Muscle layer of colon (tissue), 2 donors: ENCODE measurements around the gene FCN1.

Experiments
- H3K27ac ChIP-seq: one replicate; pipeline ENCODE4 v1.7.0; 2013; ENCODE audit warnings: low read depth, mild to moderate bottlenecking, low read length, moderate library complexity
- H3K27me3 ChIP-seq, 2 donors: one replicate each; pipeline ENCODE4 v1.7.0; 2013; ENCODE audit warnings: low read length in 2 of 2, mild to moderate bottlenecking in 2 of 2; ENCODE audit not compliant: insufficient read depth in 2 of 2, control insufficient read depth in 1 of 2
- H3K36me3 ChIP-seq: one replicate; pipeline ENCODE4 v1.7.0; 2013; ENCODE audit warnings: mild to moderate bottlenecking, low read length; ENCODE audit not compliant: insufficient read depth
- H3K4me1 ChIP-seq: one replicate; pipeline ENCODE4 v1.7.0; 2013; ENCODE audit warnings: mild to moderate bottlenecking, low read length; ENCODE audit not compliant: insufficient read depth
- H3K4me3 ChIP-seq, 2 donors: one replicate each; pipeline ENCODE4 v1.7.0; 2013; ENCODE audit warnings: low read length in 2 of 2, low read depth in 1 of 2, mild to moderate bottlenecking in 1 of 2, moderate library complexity in 1 of 2
- H3K9ac ChIP-seq: one replicate; pipeline ENCODE4 v1.7.0; 2013; ENCODE audit warnings: low read length
- H3K9me3 ChIP-seq: one replicate; pipeline ENCODE4 v1.7.0; 2013; ENCODE audit warnings: mild to moderate bottlenecking, low read length
- donor health status: abdominal sarcoma.
- donor health status: Adenocarcinoma of cecum.

Gene FCN1

DNA sequence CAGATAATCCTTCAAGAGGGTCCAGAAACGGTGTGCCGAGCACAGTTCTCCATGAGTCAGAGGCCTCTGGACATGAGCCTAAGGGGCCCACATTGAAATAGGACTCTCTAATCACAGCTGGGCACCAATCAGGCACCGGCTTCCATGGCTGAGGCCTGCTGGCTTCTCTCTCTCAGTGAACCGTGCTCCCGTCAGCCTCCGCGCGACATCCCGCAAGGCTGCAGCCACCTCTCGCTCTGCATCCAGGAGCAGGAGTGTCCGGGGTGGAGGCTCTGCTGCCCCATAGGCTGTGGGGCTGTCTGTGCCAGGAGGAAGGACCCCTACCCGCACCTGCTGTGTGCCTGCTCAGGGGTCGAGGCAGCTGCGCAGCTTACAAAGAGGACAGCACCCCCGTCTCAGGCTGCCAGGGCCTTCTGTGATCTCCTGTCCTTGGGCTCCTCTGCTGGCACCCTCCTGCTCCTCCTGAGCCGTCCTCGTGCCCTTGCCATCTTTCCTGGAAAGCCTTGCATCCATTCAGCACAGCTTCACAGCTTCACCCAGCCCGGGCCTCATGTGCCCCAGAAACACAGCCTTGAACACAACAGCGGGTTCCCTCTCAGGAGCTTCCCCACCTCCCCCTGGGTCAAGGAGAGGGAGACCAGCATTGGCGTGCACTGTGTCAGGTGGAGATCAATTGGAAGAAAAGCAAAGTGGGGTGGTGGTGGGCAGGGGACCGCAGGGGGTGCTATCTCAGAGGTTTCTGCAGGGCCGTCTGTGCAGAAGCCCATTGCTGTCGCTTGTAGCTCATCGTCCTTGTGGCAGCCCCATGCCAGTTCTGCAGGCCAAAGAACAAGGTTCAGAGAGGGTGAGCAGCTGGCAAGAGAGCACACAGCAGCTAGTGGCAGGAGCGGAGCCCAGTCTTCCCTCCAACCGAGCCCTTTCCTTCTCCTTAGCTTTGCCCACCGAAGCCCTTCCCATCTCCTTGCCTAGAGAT lies 22.8 kb upstream of the FCN1 start:
- no peaks in the 10 kb centered on the region for H3K36me3 ChIP-seq
- H3K4me1 ChIP-seq, result peaks cover 10% of the 10 kb centered on the region
- no peak overlapping the region for H3K27ac ChIP-seq
- H3K4me3 ChIP-seq, result no peak overlapping the region
- peaks cover 0 to 37% of the 10 kb centered on the region in 2 donors for H3K27me3 ChIP-seq
- H3K9me3 ChIP-seq, result no peaks in the 10 kb centered on the region
- H3K9ac ChIP-seq, result no peak overlapping the region

DNA sequence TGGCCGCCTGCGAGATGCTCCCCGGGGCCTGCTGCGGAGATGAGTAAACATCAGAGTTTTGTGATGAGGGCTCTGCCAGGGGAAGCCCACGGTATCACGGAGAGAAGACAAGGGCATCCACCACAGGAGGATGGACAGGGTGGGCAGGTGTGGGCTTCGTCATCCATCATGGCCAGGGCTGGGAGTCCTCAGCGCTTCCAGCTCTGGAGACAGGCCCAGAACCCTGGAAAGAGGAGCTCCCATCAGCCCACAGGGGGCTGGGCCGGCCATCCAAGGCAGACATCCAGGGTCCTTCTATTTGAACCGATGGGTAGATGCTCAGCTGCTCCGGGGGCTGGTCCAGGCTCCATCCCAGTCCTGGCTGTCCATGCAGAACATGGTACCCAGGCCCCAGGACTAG lies 22.1 kb upstream of the FCN1 start:
- H3K4me1 ChIP-seq, result peaks cover 10% of the 10 kb centered on the region
- H3K27ac ChIP-seq, result no peak overlapping the region
- no peaks in the 10 kb centered on the region for H3K36me3 ChIP-seq
- H3K27me3 ChIP-seq, result peaks cover 0 to 39% of the 10 kb centered on the region in 2 donors
- no peaks in the 10 kb centered on the region for H3K9me3 ChIP-seq
- no peak overlapping the region for H3K9ac ChIP-seq
- no peak overlapping the region for H3K4me3 ChIP-seq

DNA sequence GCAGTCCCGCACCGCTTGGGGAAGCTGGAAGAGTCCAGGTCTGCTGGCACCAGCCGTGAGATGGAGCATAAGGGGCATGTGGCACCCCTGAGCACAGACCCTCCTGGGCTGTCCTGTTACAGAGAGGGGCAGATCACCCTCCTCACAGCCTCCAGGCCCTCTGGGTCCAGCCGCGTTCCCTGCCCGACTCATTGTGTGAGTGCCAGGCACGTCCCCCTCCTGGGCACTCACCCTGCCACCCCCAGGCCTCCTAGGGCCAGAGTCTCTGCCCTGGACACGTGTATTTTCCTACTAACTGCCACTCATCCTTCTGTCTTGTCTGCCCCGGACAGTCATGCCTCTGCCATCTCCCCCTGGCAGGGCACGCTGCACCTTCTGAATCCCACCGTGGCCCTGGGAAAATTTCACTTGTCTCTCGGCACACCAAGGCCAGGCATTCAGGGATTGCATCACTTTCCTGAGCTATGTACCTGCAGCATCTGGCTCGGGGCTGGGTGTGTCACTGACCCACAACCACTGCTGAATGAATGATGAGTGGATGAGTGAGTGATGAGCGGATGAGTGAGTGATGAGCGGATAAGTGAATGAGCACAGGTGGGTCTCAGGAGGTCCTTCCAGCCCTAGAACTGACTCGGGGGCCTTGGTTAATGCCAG lies 21.5 kb upstream of the FCN1 start:
- Histone ChIP-seq H3K9me3 (no peaks in the 10 kb centered on the region), H3K9ac (no peak overlapping the region), H3K27ac (no peak overlapping the region), H3K4me3 (no peak overlapping the region), H3K27me3 (peaks cover 0 to 42% of the 10 kb centered on the region in 2 donors), H3K36me3 (no peaks in the 10 kb centered on the region), H3K4me1 (peaks cover 4% of the 10 kb centered on the region)

DNA sequence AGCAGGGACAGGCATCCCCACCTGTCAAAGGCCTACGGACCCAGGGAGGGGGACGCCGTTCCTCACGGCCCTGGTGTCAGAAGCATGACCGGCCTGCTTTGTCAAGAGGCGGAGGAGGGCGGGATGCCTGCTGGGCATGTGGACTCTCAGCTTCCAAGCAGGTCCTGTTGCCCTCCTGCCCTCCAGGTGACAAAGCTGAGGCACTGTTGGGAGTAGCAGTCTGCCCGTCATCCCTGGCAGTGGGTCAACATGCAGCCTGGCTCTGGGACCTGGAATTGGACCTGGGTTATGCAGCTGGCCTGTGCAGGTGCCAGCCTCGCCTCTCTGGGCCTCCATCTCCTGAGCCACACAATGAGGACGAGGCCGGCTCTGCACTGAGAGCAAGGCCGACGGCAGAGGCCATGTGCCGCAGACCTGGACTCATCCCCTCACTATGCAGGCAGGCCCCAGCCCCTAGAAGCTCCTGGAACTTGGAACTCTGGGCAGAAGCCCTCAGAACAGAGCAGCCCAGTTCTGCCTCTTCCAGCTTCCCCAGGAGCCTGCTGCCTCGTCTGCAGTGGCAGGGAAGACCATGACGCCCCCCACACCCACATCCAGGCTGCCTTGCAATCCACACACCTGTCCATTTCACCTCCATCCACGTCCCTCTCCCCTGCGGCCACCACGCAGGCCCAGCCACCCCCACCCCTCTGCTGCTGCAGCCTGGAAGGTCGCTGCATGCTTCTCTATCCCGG lies 20.8 kb upstream of the FCN1 start:
- Histone ChIP-seq H3K9ac (no peak overlapping the region), H3K36me3 (no peaks in the 10 kb centered on the region), H3K9me3 (no peaks in the 10 kb centered on the region), H3K27ac (no peak overlapping the region), H3K27me3 (peaks cover 0 to 36% of the 10 kb centered on the region in 2 donors), H3K4me3 (no peak overlapping the region), H3K4me1 (no peaks in the 10 kb centered on the region)

- Histone ChIP-seq H3K4me1 (no peaks in the 10 kb centered on the region), H3K27me3 (peaks cover 0 to 33% of the 10 kb centered on the region in 2 donors), H3K9me3 (no peaks in the 10 kb centered on the region), H3K4me3 (no peak overlapping the region), H3K27ac (no peak overlapping the region), H3K9ac (no peak overlapping the region), H3K36me3 (no peaks in the 10 kb centered on the region)
These were observed 20.0 kb upstream of the FCN1 start for GRCh38 chr9:134937566-134938345.

DNA sequence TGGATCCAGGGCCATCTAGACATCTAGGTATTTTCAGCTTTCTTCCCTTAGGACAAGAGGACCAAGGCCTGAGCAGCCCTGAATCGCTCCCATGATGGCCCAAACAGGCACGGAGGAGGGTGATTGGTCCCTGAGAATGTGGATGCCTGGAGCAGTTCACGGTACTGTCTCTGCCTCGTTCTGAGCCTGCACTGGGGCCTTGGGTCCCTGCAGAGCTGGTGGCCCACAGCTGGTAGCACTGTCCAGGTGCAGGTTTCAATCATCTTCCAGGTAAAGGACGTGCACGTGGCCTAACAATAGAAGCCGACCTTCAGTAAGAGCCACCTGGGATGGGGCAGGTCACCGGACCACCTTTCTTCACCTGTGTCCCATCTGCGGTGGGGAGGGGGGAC lies 19.4 kb upstream of the FCN1 start:
- H3K4me1 ChIP-seq, result no peaks in the 10 kb centered on the region
- H3K9me3 ChIP-seq, result no peaks in the 10 kb centered on the region
- H3K27me3 ChIP-seq, result peaks cover 0 to 28% of the 10 kb centered on the region in 2 donors
- H3K36me3 ChIP-seq, result no peaks in the 10 kb centered on the region
- no peak overlapping the region for H3K27ac ChIP-seq
- H3K4me3 ChIP-seq, result no peak overlapping the region
- H3K9ac ChIP-seq, result no peak overlapping the region

DNA sequence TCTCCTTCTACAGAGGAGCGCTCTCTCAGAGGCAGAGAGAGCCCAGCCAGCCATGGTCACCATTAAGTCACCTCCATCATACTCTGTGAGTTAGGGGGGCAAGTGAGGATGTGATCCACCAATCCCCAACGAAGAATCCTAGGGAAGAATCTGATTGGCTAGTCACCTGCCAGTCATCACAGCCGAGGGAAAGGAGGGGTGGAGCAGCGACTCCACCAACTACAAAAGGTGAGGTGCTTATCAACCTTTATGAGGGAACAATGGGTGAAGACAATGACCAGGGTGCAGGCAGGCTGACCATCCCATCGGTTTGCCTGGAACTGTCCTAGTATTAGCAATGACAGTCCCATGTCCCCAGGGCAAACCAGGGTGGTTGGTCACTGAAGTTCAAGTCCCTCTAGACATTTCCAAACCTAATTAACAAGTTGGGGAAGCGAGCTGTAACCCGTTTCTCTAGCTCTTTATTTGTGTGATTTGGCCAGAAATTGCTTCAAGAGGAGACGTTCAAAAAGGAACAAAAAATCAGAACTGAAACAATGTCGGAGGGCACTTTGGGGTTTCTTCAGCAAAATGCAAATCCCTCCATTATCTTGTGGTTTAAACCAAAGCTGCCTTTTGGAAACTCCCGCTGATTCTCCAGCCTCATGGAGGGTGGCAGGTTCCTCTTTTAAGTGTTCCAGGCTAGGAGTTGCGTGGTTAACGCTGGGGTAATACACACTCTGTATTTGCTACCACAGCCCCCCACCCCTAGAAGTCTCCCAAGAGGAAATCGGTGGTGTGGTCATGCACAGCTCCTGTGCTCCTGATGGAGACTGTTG lies 18.8 kb upstream of the FCN1 start:
- Histone ChIP-seq H3K36me3 (no peaks in the 10 kb centered on the region), H3K9ac (no peak overlapping the region), H3K4me1 (no peaks in the 10 kb centered on the region), H3K4me3 (no peak overlapping the region), H3K9me3 (no peaks in the 10 kb centered on the region), H3K27ac (no peak overlapping the region), H3K27me3 (peaks cover 0 to 28% of the 10 kb centered on the region in 2 donors)

- Histone ChIP-seq H3K4me1 (no peaks in the 10 kb centered on the region), H3K9me3 (no peaks in the 10 kb centered on the region), H3K36me3 (no peaks in the 10 kb centered on the region), H3K27ac (no peak overlapping the region), H3K27me3 (peaks cover 0 to 25% of the 10 kb centered on the region in 2 donors), H3K9ac (no peak overlapping the region), H3K4me3 (no peak overlapping the region)
These were observed 18.1 kb upstream of the FCN1 start for GRCh38 chr9:134935701-134936345.

DNA sequence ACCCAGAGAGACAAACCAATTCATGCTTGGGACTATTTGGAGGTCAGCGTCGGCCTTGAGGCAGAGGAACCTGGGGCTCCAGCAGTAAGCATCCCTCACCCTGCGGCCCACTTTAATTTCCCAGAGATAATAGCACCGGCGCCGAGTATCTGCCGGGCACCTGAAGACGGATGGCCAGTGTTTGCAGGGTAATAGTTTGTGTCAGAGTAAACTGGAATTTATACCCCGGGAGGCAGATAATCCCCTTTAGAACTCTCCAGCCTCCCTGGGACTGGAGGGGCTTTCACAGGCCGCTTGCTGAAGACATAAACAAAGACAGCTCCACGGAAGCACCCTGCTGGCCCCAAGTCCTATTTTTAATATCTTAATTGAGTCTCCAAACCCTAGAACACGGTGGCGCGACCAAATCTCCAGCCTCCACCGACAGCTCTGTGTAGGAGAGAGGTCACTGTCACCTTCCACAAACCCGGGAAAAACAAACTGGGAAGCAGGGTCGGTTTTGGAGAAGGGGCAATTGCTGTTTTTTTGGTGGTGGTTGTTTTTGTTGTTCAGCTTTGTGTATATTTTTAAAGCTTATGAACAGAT lies 17.4 kb upstream of the FCN1 start:
- H3K27ac ChIP-seq, result no peak overlapping the region
- H3K4me3 ChIP-seq, result no peak overlapping the region
- no peak overlapping the region for H3K9ac ChIP-seq
- H3K27me3 ChIP-seq, result peaks cover 0 to 18% of the 10 kb centered on the region in 2 donors
- H3K36me3 ChIP-seq, result no peaks in the 10 kb centered on the region
- H3K4me1 ChIP-seq, result no peaks in the 10 kb centered on the region
- H3K9me3 ChIP-seq, result no peaks in the 10 kb centered on the region
